OCI-LY1 (cell line): ENCODE data around the gene TBC1D22B.

Experiments
- EZH2 ChIP-seq: fragments of 200-600 bp; sonication (generic), shearing (Covaris generic); IDR thresholded peaks from 2 replicates; pipeline ENCODE4 v1.8.0; 2017; ENCODE audit warnings: borderline replicate concordance, mixed run types, mild to moderate bottlenecking, antibody characterized with exemption, low read length, moderate library complexity, mixed read lengths
- TF ChIP-seq, protein P1 (sequence below): fragments of 200-600 bp; sonication (generic), shearing (Covaris generic); IDR thresholded peaks from 2 replicates; pipeline ENCODE4 v1.5.1; 2017; ENCODE audit warnings: mild to moderate bottlenecking, antibody characterized with exemption, low read length, moderate library complexity, mixed read lengths

DNA sequence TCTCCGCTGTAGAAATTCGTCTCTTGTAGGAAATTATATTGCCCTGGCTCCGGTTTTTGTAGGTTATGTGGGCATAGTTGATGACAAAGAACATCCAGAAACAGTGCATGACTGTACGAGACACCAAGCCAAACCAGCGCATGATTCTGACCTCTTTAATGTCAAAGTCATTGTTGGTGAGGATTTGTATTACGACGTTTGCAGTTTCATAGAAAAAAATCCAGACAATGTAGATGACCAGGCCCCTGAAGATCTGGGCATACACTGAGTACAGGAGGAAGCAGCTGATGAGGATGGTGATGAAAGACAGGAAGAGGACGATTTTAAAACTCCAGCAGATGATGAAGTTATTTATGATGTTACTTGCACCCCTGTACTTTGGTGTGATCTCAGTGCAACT, 39.1 kb upstream of the TBC1D22B start:
- TF ChIP-seq, protein P1, sequence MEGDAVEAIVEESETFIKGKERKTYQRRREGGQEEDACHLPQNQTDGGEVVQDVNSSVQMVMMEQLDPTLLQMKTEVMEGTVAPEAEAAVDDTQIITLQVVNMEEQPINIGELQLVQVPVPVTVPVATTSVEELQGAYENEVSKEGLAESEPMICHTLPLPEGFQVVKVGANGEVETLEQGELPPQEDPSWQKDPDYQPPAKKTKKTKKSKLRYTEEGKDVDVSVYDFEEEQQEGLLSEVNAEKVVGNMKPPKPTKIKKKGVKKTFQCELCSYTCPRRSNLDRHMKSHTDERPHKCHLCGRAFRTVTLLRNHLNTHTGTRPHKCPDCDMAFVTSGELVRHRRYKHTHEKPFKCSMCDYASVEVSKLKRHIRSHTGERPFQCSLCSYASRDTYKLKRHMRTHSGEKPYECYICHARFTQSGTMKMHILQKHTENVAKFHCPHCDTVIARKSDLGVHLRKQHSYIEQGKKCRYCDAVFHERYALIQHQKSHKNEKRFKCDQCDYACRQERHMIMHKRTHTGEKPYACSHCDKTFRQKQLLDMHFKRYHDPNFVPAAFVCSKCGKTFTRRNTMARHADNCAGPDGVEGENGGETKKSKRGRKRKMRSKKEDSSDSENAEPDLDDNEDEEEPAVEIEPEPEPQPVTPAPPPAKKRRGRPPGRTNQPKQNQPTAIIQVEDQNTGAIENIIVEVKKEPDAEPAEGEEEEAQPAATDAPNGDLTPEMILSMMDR = no peak
- no peak for TF ChIP-seq EZH2
